GM21717 (cell line): Measurements from ENCODE around the gene NEURL1.
"Not testable (repeated sequence)": the region's sequence is repeated elsewhere in the genome, so short reads cannot be mapped to it uniquely, and the experiment has no call there.

Experiments
- ATAC-seq: cut with Tn5 transposase; IDR thresholded peaks from one replicate; pipeline ENCODE4 v1.9.1; 2021; ENCODE audit warnings: mild to moderate bottlenecking, moderate library complexity; ENCODE audit not compliant: unreplicated experiment

NEURL1 gene

GRCh38 chr10:103619424-103620351 is 126.2 kb downstream of the NEURL1 start:
- no peak for ATAC-seq

- no peak for ATAC-seq
Measured at GRCh38 chr10:103620352-103620740, 126.8 kb downstream of the NEURL1 start.

GRCh38 chr10:103620891-103621782 is 127.6 kb downstream of the NEURL1 start:
- no peak for ATAC-seq

GRCh38 chr10:103621783-103622125 is 128.2 kb downstream of the NEURL1 start:
- no peak for ATAC-seq

- no peak for ATAC-seq
Measured at GRCh38 chr10:103622286-103622685, 128.8 kb downstream of the NEURL1 start.

- no peak for ATAC-seq
Measured at GRCh38 chr10:103622935-103623574, 129.6 kb downstream of the NEURL1 start.

- ATAC-seq: no peak
Measured at GRCh38 chr10:103626178-103626577, 132.7 kb downstream of the NEURL1 start.

- ATAC-seq: no peak
Measured at GRCh38 chr10:103627111-103627892, 133.8 kb downstream of the NEURL1 start.

GRCh38 chr10:103627893-103628292 is 134.4 kb downstream of the NEURL1 start:
- no peak for ATAC-seq

- ATAC-seq: no peak
Measured at GRCh38 chr10:103629581-103629980, 136.1 kb downstream of the NEURL1 start.

- ATAC-seq: no peak
Measured at GRCh38 chr10:103630156-103630555, 136.7 kb downstream of the NEURL1 start.

- no peak for ATAC-seq
Measured at GRCh38 chr10:103632247-103632642, 138.7 kb downstream of the NEURL1 start.

GRCh38 chr10:103632871-103633270 is 139.4 kb downstream of the NEURL1 start:
- ATAC-seq: not testable (repeated sequence)

GRCh38 chr10:103633846-103634245 is 140.3 kb downstream of the NEURL1 start:
- ATAC-seq: no peak

GRCh38 chr10:103635580-103635979 is 142.1 kb downstream of the NEURL1 start:
- ATAC-seq: no peak

GRCh38 chr10:103636492-103636891 is 143.0 kb downstream of the NEURL1 start:
- no peak for ATAC-seq

GRCh38 chr10:103637011-103637410 is 143.5 kb downstream of the NEURL1 start:
- ATAC-seq: no peak

- ATAC-seq: no peak
Measured at GRCh38 chr10:103637927-103638557, 144.5 kb downstream of the NEURL1 start.

- no peak for ATAC-seq
Measured at GRCh38 chr10:103638948-103639347, 145.4 kb downstream of the NEURL1 start.
